Measurements from ENCODE around the gene UBE2Q2. TPM values are rescaled to one million over a fixed set of nuclear protein-coding genes. Genes with fewer than 3 reads are reported as not detected.

Gene UBE2Q2

GRCh38 chr15:75930866-75931265, 87.6 kb downstream of the UBE2Q2 start:
- H3K9me3 ChIP-seq (replicated peaks; ENCODE audit: low read length): no peaks in the 10 kb centered on the region
- H3K4me1 ChIP-seq (ENCODE audit: control insufficient read depth, insufficient read depth, low read length): no peaks in the 10 kb centered on the region
- no peak overlapping the region for H3K4me3 ChIP-seq (ENCODE audit: low read length)
- H3K9ac ChIP-seq (ENCODE audit: low read depth, low read length): no peak overlapping the region
- H3K27me3 ChIP-seq (ENCODE audit: control insufficient read depth, insufficient read depth, low read length): no peaks in the 10 kb centered on the region
- H3K36me3 ChIP-seq (ENCODE audit: insufficient read depth, low read length): peaks cover 31% of the 10 kb centered on the region
- no peak overlapping the region for H3K4me2 ChIP-seq (ENCODE audit: low read length)

DNA sequence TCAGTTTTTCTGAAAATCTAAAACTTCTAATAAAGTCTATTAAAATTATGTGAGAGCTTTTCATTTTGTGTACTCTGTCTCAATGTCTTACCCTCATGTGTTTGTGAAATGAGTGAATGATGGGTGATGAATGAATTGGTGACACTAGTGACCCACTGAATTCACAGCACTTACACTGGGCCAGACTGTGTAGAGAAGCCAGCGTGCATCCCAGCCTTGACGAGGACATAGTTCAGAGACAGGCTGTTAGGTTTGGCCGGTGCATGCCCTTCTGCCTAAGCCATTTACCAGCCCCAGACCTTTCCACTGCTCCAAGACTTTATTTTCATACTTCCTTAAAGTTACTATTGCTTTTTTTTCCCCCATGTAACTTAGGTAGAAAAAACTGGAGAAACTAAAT, 99.2 kb downstream of the UBE2Q2 start:
- H3K9me3 ChIP-seq (replicated peaks; ENCODE audit: low read length): no peaks in the 10 kb centered on the region

DNA sequence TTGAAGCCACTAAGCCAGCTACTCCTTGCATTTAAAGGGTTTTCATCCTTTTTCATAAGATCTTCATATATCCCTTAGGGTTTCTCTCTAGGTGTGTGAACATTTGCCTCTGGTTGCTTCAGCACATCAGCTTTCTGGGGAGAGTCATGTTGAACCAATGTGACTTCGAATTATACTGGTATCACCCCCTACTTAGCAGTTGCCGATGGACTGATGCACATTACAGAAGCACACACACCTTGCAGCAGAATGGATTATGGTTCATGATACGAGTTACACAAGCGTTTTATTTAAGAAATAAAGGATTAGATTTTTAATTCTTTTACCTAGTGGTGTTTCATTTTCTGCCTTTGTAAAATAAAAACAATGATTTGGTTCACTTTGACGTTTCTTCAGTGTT, 100.0 kb downstream of the UBE2Q2 start:
- peaks cover 3% of the 10 kb centered on the region for H3K36me3 ChIP-seq (ENCODE audit: insufficient read depth, low read length)
- H3K9me3 ChIP-seq (replicated peaks; ENCODE audit: low read length): no peaks in the 10 kb centered on the region
- H3K9ac ChIP-seq (ENCODE audit: low read depth, low read length): no peak overlapping the region
- no peak overlapping the region for H3K4me2 ChIP-seq (ENCODE audit: low read length)
- peaks cover 30% of the 10 kb centered on the region for H3K4me1 ChIP-seq (ENCODE audit: control insufficient read depth, insufficient read depth, low read length)
- no peak overlapping the region for H3K4me3 ChIP-seq (ENCODE audit: low read length)
- no peaks in the 10 kb centered on the region for H3K27me3 ChIP-seq (ENCODE audit: control insufficient read depth, insufficient read depth, low read length)

More for the DNA sequence above, 99.2 kb downstream of the UBE2Q2 start:
- Histone ChIP-seq H3K4me1 (ENCODE audit: control insufficient read depth, insufficient read depth, low read length) (peaks cover 26% of the 10 kb centered on the region), H3K36me3 (ENCODE audit: insufficient read depth, low read length) (peaks cover 11% of the 10 kb centered on the region), H3K27me3 (ENCODE audit: control insufficient read depth, insufficient read depth, low read length) (no peaks in the 10 kb centered on the region), H3K4me3 (ENCODE audit: low read length) (no peak overlapping the region), H3K9ac (ENCODE audit: low read depth, low read length) (no peak overlapping the region), H3K4me2 (ENCODE audit: low read length) (no peak overlapping the region)

GRCh38 chr15:75943713-75944215, 100.5 kb downstream of the UBE2Q2 start:
- H3K27me3 ChIP-seq (ENCODE audit: control insufficient read depth, insufficient read depth, low read length): no peaks in the 10 kb centered on the region
- peaks cover 30% of the 10 kb centered on the region for H3K4me1 ChIP-seq (ENCODE audit: control insufficient read depth, insufficient read depth, low read length)
- H3K4me2 ChIP-seq (ENCODE audit: low read length): no peak overlapping the region
- H3K4me3 ChIP-seq (ENCODE audit: low read length): no peak overlapping the region
- H3K36me3 ChIP-seq (ENCODE audit: insufficient read depth, low read length): no peaks in the 10 kb centered on the region
- H3K9me3 ChIP-seq (replicated peaks; ENCODE audit: low read length): no peaks in the 10 kb centered on the region
- no peak overlapping the region for H3K9ac ChIP-seq (ENCODE audit: low read depth, low read length)

- no peaks in the 10 kb centered on the region for H3K27me3 ChIP-seq (ENCODE audit: control insufficient read depth, insufficient read depth, low read length)
- H3K4me1 ChIP-seq (ENCODE audit: control insufficient read depth, insufficient read depth, low read length): peaks cover 30% of the 10 kb centered on the region
- H3K4me3 ChIP-seq (ENCODE audit: low read length): no peak overlapping the region
- H3K9ac ChIP-seq (ENCODE audit: low read depth, low read length): no peak overlapping the region
- H3K9me3 ChIP-seq (replicated peaks; ENCODE audit: low read length): no peaks in the 10 kb centered on the region
- H3K4me2 ChIP-seq (ENCODE audit: low read length): peak overlapping the region; percentile 36
- no peaks in the 10 kb centered on the region for H3K36me3 ChIP-seq (ENCODE audit: insufficient read depth, low read length)
Measured at GRCh38 chr15:75945953-75946352, 102.7 kb downstream of the UBE2Q2 start.

- Histone ChIP-seq H3K27me3 (ENCODE audit: control insufficient read depth, insufficient read depth, low read length) (no peaks in the 10 kb centered on the region), H3K4me2 (ENCODE audit: low read length) (peak overlapping the region; percentile 10), H3K36me3 (ENCODE audit: insufficient read depth, low read length) (no peaks in the 10 kb centered on the region), H3K9ac (ENCODE audit: low read depth, low read length) (no peak overlapping the region), H3K4me1 (ENCODE audit: control insufficient read depth, insufficient read depth, low read length) (peaks cover 30% of the 10 kb centered on the region), H3K4me3 (ENCODE audit: low read length) (no peak overlapping the region), H3K9me3 (replicated peaks; ENCODE audit: low read length) (no peaks in the 10 kb centered on the region)
Measured at GRCh38 chr15:75947092-75947491, 103.8 kb downstream of the UBE2Q2 start.

DNA sequence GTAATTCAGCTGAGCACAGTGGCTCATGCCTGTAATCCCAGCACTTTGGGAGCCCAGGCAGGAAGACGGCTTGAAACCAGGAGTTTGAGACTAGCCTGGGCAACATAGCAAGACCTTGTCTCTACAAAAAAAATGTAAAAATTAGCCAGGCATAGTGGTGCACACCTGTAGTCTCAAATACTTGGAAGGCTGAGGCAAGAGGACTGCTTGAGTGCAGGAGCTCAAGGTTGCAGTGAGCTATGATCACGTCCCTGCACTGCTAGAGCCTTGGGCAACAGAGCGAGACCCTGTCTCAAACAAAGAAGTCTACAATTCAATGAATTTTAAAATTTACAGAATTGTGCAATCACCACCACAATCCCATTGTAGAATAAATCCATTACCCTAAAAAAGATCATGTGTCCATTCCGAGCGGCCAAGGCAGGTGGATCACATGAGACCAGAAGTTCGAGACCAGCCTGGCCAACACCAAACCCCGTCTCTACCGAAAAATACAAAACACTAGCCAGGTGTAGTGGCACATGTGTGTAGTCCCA, 105.6 kb downstream of the UBE2Q2 start:
- no peaks in the 10 kb centered on the region for H3K27me3 ChIP-seq (ENCODE audit: control insufficient read depth, insufficient read depth, low read length)
- H3K9me3 ChIP-seq (replicated peaks; ENCODE audit: low read length): no peaks in the 10 kb centered on the region
- H3K36me3 ChIP-seq (ENCODE audit: insufficient read depth, low read length): no peaks in the 10 kb centered on the region
- H3K9ac ChIP-seq (ENCODE audit: low read depth, low read length): no peak overlapping the region
- H3K4me2 ChIP-seq (ENCODE audit: low read length): no peak overlapping the region
- H3K4me1 ChIP-seq (ENCODE audit: control insufficient read depth, insufficient read depth, low read length): peaks cover 25% of the 10 kb centered on the region
- no peak overlapping the region for H3K4me3 ChIP-seq (ENCODE audit: low read length)

Small RNA genes lying within 50 kb of the gene (small RNA-seq; reads per million reads assigned to genes)
- gene RN7SL510P: not detected

Data from skeletal muscle satellite cell (primary cell).